Endodermal cell (in vitro differentiated cells): ENCODE data around the gene CCL11. TPM values are rescaled to one million over a fixed set of nuclear protein-coding genes. Genes with fewer than 3 reads are reported as not detected.
"Not testable (repeated sequence)": the region's sequence is repeated elsewhere in the genome, so short reads cannot be mapped to it uniquely, and the experiment has no call there.

ENCODE experiments used
- DNase-seq: peaks from one replicate; pipeline ENCODE4 v3.0.0-alpha.2; 2017
- H3K27ac ChIP-seq: 2 replicates; pipeline ENCODE4 v1.5.1; 2013; ENCODE audit warnings: mild to moderate bottlenecking, low read depth, low read length, moderate library complexity
- H3K27me3 ChIP-seq: 2 replicates; pipeline ENCODE4 v1.6.1; 2013; ENCODE audit warnings: mild to moderate bottlenecking, low read length, moderate library complexity; ENCODE audit not compliant: insufficient read depth, control insufficient read depth, poor library complexity, severe bottlenecking
- H3K36me3 ChIP-seq: 2 replicates; pipeline ENCODE4 v1.7.0; 2013; ENCODE audit warnings: mild to moderate bottlenecking, low read length, moderate library complexity; ENCODE audit not compliant: control insufficient read depth, insufficient read depth
- H3K4me1 ChIP-seq: one replicate; pipeline ENCODE4 v1.7.0; 2013; ENCODE audit warnings: low read length; ENCODE audit not compliant: control insufficient read depth, insufficient read depth
- H3K4me3 ChIP-seq: 2 replicates; pipeline ENCODE4 v1.5.1; 2013; ENCODE audit warnings: mild to moderate bottlenecking, low read length, moderate library complexity
- H3K9ac ChIP-seq: 2 replicates; pipeline ENCODE4 v1.6.1; 2013; ENCODE audit warnings: mild to moderate bottlenecking, low read length, moderate library complexity; ENCODE audit not compliant: poor library complexity, severe bottlenecking; ENCODE audit errors: extremely low read depth
- H3K9me3 ChIP-seq: 2 replicates; pipeline ENCODE4 v1.6.1; 2013; ENCODE audit warnings: mild to moderate bottlenecking, low read length, moderate library complexity; ENCODE audit not compliant: control insufficient read depth
- H3K27ac Mint-ChIP-seq: 2 replicates; pipeline ENCODE4 v1.8.0; 2020; ENCODE audit warnings: mixed read lengths
- H3K27me3 Mint-ChIP-seq: 2 replicates; pipeline ENCODE4 v1.8.0; 2021; ENCODE audit warnings: mild to moderate bottlenecking, mixed read lengths; ENCODE audit not compliant: insufficient read depth
- H3K36me3 Mint-ChIP-seq: 2 replicates; pipeline ENCODE4 v1.8.0; 2020; ENCODE audit warnings: low read depth, mixed read lengths
- H3K4me1 Mint-ChIP-seq: 2 replicates; pipeline ENCODE4 v1.8.0; 2020; ENCODE audit warnings: mixed read lengths
- H3K4me3 Mint-ChIP-seq: 2 replicates; pipeline ENCODE4 v1.8.0; 2020; ENCODE audit warnings: mild to moderate bottlenecking, moderate library complexity, mixed read lengths
- H3K9me3 Mint-ChIP-seq: 2 replicates; pipeline ENCODE4 v1.8.0; 2020; ENCODE audit warnings: mild to moderate bottlenecking, mixed read lengths
- CTCF ChIP-seq: fragments of 200-600 bp; sonication (generic); conservative IDR thresholded peaks from 2 replicates; pipeline ENCODE4 v1.5.0; 2021; ENCODE audit warnings: antibody characterized with exemption, mild to moderate bottlenecking
- WGBS, 2 experiments: methylation state at CpG; one replicate each; pipeline versions ENCODE4 v1.1.5 to v1.1.7; 2013; ENCODE audit warnings: missing lambda C conversion rate in 2 of 2, mixed read lengths in 1 of 2; ENCODE audit not compliant: insufficient coverage in 1 of 2, insufficient read length in 1 of 2; 5-methylcytosine and 5-hydroxymethylcytosine counted together
- total RNA-seq, 2 donors: library from RNA; stranded (reverse); fragmentation: NEBNext Ultra II Directional in 1 of 2; extraction: Animal tissue kit (Norgen Biotek cat#: 25700) in 1 of 2; gene quantifications; 2 replicates in 1 of 2; 3 replicates in 1 of 2; pipeline ENCODE4 v1.2.1, GENCODE V29; 2021

The CCL11 gene
- total RNA-seq, 2 donors from 2014 or later, result not detected

DNA sequence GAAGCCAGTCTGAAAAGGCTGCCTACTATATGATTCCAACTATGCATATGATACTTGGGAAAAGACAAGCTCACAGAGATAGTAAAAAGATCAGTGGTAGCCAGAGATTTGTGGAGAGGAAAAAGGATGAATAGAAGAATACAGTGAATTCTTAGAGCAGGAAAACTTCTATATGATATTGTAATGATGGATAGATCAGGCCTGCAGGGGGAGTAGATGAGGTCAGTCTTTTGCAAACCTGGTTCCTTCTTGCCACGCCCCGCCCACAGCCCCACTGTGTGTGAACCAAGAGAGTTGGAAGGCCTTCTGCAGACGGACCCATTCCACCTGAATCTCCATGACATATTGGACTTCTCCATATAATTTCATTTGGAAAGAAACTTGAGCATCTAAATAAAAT is 32.9 kb downstream of the CCL11 start:
- peak; percentile 83 for DNase-seq
- no peaks in the 10 kb centered on the region for H3K36me3 ChIP-seq
- peak; percentile 69 for TF ChIP-seq CTCF
- Mint-ChIP-seq H3K9me3 (no peaks in the 10 kb centered on the region), H3K36me3 (no peaks in the 10 kb centered on the region), H3K27ac (no peak overlapping the region), H3K4me1 (no peaks in the 10 kb centered on the region), H3K4me3 (no peak overlapping the region), H3K27me3 (peaks cover 16% of the 10 kb centered on the region)
- H3K27me3 ChIP-seq, result no peaks in the 10 kb centered on the region
- WGBS, 2 experiments, result 69 to 76% methylated on average over 2 to 3 of the region's 3 CpGs
- no peak overlapping the region for H3K9ac ChIP-seq
- H3K27ac ChIP-seq, result no peak overlapping the region
- H3K9me3 ChIP-seq, result no peaks in the 10 kb centered on the region
- H3K4me1 ChIP-seq, result no peaks in the 10 kb centered on the region
- no peak overlapping the region for H3K4me3 ChIP-seq

GRCh38 chr17:34319039-34319483 is 33.5 kb downstream of the CCL11 start, which contains the start of gene CCL8:
Gene CCL8, plus strand, starts transcription at chr17:34319435. Its CDS starts 67 bp downstream, at chr17:34319502.
- Histone ChIP-seq H3K4me1 (no peaks in the 10 kb centered on the region), H3K36me3 (no peaks in the 10 kb centered on the region), H3K9ac (no peak within 1 kb of the TSS), H3K27ac (no peak within 1 kb of the TSS), H3K4me3 (no peak within 1 kb of the TSS), H3K27me3 (no peaks in the 10 kb centered on the region), H3K9me3 (no peaks in the 10 kb centered on the region)
- Mint-ChIP-seq H3K27ac (no peak within 1 kb of the TSS), H3K36me3 (no peaks in the 10 kb centered on the region), H3K4me3 (no peak within 1 kb of the TSS), H3K4me1 (no peaks in the 10 kb centered on the region), H3K27me3 (peaks cover 13% of the 10 kb centered on the region), H3K9me3 (no peaks in the 10 kb centered on the region)
- no peak for DNase-seq
- no peak for TF ChIP-seq CTCF
- 96 to 100% methylated on average over 1 to 2 of the region's 2 CpGs for WGBS, 2 experiments

DNA sequence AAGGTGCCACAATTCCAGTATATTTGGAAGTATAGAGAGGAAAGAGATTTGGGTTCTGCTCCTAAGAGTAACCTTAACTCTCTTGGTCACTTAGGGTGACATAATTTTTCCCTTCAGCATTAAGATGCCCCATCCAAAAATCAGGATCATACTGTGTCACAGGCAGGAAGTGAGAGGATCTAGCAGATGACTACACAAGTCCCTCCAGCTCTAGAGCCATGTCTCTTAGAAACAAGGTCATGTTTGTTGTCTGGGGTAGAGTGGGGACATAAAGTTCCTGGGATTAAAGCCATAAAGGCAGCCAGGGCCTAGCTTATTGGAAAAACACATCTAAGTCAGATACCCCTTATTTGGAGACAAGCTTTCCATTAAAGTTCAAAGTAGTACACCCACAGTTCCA is 36.4 kb downstream of the CCL11 start:
- Histone ChIP-seq H3K36me3 (no peaks in the 10 kb centered on the region), H3K9me3 (peaks cover 4% of the 10 kb centered on the region), H3K4me1 (no peaks in the 10 kb centered on the region), H3K4me3 (no peak overlapping the region), H3K27me3 (no peaks in the 10 kb centered on the region), H3K27ac (no peak overlapping the region), H3K9ac (no peak overlapping the region)
- no peaks in the 10 kb centered on the region for H3K36me3 Mint-ChIP-seq
- no peak for TF ChIP-seq CTCF
- H3K9me3 Mint-ChIP-seq, result no peaks in the 10 kb centered on the region
- DNase-seq, result no peak
- H3K4me3 Mint-ChIP-seq, result no peak overlapping the region
- H3K4me1 Mint-ChIP-seq, result no peaks in the 10 kb centered on the region
- peaks cover 15% of the 10 kb centered on the region for H3K27me3 Mint-ChIP-seq
- H3K27ac Mint-ChIP-seq, result no peak overlapping the region

DNA sequence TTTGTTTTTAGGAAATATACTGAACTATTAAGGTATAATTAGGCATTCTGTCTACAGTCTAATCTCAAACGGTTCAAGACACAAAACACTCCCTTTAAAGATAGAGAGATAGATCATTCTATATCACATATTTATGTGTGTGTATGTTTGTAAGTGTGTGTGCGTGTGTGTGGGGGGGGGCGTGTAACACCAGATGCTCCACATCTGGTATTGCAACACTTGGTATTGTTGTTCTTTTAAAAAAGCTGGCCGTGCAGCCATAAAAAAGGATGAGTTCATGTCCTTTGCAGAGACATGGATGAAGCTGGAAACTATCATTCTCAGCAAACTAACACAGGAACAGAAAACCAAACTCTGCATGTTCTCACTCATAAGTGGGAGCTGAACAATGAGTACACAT is 42.0 kb downstream of the CCL11 start:
- 38 to 74% methylated on average over 1 to 3 of the region's 4 CpGs for WGBS, 2 experiments
- Mint-ChIP-seq H3K27me3 (peaks cover 16% of the 10 kb centered on the region), H3K4me1 (peaks cover 10% of the 10 kb centered on the region)
- DNase-seq, H3K9ac ChIP-seq, H3K27me3 ChIP-seq, H3K9me3 ChIP-seq, H3K4me1 ChIP-seq, H3K27ac ChIP-seq, H3K27ac Mint-ChIP-seq, H3K9me3 Mint-ChIP-seq, H3K4me3 ChIP-seq, H3K4me3 Mint-ChIP-seq, H3K36me3 Mint-ChIP-seq, H3K36me3 ChIP-seq: not testable (repeated sequence)
